ENCODE results near the gene EFNB2. TPM values are rescaled to one million over a fixed set of nuclear protein-coding genes. Genes with fewer than 3 reads are reported as not detected.

Gene EFNB2
- total RNA-seq, 1 donor from 2014 or later = 77.6 TPM

DNA sequence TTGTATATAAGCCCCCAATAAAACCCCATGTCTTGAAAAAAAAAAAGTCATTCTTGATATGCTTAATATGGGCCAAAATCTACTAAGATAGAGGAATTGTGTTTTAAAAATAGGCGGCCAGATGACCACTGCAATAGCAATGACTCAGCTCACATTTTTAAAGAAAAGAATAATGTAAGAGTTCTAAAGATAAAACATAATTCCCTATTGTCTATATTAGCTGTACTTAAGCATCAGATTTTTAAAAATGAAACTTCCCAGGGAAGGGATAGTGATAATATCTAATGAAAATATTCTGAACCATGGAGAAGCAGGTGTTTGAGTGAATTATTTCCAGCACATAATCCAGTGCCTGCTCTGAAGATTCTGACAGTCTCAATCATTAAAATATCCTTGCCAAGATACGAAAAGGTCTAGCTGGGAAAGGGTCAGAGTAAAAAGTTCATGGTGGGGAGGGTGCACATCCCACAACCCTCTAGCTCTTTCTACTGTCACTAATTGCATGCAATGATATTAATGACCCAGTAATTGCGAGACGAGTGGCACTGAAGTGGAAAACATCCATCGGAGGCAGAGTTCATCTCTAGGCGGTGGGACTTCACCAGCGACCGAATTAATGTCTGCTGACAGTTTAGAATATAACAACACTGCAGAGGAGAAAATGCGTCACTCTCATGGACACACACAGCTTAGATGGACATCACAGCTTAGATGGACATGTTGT, 31.6 kb downstream of the EFNB2 start:
- DNase-seq (ENCODE audit: low read depth, low spot score) = no peak

DNA sequence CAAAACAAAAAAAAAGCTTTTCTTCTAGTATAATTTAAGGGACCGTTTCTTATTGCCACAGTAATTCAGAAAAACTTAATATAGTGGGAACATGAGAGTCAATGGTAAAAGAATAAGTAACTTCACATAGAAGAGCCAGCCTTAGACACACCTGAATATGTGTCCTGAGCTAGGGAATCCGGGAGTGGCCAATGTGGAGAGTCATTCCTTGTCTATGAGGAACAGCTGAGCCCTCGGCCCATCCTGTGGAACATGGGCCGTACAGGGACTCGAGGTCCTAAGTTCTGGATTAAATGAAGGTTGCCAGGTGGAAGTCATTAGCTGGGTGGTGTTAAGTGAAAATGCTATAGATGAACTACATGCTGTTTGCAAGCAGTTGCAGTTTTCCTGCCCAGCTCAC, 32.2 kb downstream of the EFNB2 start:
- DNase-seq (ENCODE audit: low read depth, low spot score) = no peak

DNA sequence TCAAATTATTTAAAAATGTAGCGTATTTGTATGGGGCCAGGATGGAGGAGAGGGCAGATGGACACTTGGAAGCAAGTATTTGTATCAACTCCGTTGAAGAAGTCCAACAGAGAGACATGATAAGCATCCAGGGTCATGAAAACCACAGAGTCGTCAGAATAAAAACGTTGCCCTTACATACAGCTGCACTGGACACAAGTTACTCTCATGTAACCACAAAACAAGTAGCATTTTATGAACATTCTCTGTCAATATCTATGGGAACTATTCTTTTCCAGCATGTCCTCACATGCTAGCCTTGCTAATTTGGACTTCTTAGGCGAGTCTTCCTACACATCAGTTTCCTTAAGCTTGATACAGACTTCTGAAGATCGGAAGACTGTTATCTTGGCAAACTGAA, 35.0 kb downstream of the EFNB2 start:
- no peak for DNase-seq (ENCODE audit: low read depth, low spot score)

DNA sequence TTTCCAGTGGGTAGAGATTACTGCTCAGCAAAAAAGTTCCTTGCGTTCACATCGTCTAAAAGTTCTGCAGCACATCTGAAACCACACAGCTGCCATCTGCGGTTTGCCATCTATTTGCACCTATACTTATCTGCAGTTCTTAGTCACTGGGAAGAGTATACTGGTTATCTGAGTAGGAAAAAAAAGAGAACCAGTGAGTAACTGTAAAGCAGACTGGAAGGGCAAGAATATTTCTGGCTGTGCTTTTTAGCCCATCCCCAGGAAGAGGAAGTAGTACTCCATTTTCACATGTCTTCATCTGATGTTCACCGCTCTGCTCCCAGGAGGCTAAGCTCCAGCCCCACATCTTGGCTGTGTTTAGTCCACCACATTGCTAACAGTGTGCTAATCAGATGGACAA, 35.6 kb downstream of the EFNB2 start:
- DNase-seq (ENCODE audit: low read depth, low spot score) = no peak

DNA sequence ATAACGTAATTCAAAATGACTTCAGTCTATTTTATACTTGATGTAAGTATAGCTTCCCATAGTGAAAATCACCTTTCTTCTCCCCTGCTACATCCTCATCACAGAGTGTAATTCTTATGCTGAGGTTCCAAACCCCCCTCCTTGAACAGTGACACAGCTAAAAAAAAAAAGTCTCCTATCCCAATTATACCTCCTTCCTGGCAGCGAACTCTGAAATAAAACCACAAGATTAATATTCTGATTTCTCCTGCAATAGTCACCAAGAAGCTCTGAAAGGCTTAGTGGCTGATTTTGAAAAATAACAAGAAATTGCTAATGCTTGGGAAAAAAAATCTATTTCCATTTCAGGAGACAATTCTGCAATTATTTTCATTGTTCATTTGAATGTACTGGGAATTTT, 36.3 kb downstream of the EFNB2 start:
- no peak for DNase-seq (ENCODE audit: low read depth, low spot score)

DNA sequence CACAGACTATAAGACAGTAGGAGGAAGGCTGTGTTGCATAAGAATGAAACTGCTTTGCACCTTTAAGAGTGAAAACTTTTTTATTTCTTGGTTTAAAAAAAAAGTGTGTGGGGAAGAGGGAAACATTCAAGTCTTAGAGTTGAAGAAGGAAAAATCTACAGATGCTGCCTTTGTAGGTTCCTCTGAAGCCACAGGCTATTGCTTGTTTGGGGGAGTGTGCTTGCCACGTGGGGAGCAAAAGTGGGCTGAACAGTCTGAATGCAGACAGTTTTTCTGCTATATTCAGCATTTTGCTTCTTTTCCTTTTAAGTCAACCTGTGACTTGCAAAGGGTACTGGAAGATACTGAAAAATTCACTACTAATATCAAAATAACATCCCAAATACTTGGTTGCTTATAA, 36.9 kb downstream of the EFNB2 start:
- DNase-seq (ENCODE audit: low read depth, low spot score) = no peak

DNA sequence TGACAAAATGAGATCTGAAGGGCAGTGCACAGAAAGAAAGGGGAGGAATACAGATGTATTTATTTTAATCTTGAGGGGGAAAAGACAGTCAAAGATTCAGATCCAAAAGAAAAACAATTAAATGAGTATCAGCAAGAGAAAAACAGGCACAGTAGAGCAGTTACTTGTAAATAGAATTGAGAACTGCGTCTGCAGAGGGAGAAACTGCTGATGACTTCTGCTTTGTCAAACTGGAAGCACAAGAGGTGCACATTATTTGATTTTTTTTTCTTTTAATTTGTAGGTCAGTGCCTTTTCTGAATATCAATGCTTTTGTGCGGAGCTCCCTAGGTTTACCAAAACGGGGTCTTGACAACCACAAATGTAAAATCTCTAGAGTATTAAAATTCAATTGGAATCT, 37.3 kb downstream of the EFNB2 start:
- no peak for DNase-seq (ENCODE audit: low read depth, low spot score)

DNA sequence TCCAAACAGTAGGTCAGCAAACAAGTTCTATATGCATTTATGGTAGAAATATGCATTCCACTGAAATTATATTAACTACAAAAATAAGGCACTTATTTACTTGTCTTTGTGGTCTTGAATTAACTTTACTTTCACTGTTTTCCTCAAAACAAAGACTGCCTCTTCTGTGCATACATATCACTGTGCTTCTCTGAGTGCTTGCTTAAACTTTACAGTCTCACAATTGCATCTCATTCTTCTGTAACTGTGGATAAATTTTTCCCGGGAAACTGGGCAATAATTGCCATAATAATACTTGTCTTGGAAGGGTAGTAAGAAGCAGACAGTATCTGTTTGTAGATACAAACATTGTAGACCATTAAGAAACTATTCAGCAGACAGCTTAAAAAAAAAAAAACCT, 38.4 kb downstream of the EFNB2 start:
- no peak for DNase-seq (ENCODE audit: low read depth, low spot score)

DNA sequence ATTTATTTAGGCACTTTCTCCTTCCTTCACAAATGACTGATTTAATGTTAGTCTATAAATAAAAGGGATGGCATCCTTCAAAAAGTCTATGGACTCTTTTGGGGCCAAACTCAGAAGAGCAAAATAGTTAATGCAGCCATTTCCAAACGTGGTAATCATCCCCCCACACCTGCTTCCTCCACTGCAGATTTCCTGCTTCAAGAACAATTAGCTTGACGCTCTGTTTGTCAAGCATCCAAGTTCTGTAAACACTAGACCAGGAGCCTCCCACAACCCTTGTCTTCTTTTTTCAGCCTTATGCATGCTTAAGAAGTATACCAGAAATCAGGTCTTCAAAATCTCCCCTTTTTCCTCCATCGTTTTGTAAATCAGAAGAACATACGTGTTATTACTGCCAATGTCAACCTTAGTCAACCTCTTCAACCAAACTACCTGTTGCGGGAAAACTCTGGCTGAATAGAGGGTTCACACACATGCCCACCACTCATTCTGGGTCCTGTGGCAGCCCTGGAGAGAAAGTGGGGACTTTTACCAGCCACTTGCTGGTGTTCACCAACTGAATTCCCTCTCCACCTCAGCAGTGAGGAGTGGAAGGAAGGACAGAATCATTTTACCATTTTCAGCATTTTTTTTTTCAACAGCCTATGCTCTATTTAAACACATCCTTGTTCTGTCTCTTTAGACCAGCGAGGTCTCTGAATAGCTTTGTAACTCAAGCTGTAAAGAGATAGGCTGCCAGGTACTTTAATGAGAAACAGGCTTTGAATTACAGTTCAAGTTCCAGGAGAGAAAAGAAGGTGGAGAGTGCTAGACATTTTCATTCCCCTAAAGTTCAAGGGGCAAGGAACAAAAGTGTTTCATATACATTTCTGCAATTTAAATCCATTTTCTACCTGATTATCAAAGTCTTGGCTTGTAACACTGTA, 39.1 kb downstream of the EFNB2 start:
- peak; percentile 98 for DNase-seq (ENCODE audit: low read depth, low spot score)

DNA sequence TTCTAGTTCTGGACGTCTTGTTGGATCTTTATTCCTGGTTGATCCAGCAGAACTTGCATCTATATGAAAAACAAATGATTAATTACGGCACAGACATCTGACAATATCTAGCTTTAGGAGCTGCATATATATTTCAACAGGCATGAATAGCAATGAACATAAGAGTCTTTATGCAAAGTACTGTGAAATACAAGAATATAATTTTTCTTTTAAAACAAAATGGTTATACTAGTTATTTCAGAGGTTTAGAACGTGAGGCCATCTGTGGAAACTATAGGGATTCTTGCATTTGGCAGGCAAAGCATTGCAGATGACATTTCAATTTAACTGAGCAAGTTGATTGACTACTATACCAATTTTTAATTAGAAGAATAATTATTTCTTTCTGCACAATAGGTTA, 40.5 kb downstream of the EFNB2 start:
- no peak for DNase-seq (ENCODE audit: low read depth, low spot score)

DNA sequence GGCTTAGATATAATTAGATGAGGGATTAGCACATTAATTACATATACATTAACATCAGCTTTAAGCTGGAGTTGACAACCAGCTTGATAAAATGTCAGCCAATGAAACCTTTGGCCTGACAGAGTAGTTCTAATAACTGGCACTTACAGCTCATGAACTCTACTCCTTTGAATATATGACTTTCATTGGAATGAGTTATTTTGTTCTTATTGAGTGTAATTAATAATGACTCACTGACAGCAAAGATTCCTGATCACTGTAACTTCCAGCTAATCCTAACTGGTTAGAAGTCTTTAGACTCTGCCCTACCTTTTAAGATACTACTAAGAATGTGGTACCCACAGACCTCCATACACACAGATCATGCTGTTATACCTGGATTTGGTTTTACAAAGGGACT, 41.0 kb downstream of the EFNB2 start:
- DNase-seq (ENCODE audit: low read depth, low spot score) = no peak

DNA sequence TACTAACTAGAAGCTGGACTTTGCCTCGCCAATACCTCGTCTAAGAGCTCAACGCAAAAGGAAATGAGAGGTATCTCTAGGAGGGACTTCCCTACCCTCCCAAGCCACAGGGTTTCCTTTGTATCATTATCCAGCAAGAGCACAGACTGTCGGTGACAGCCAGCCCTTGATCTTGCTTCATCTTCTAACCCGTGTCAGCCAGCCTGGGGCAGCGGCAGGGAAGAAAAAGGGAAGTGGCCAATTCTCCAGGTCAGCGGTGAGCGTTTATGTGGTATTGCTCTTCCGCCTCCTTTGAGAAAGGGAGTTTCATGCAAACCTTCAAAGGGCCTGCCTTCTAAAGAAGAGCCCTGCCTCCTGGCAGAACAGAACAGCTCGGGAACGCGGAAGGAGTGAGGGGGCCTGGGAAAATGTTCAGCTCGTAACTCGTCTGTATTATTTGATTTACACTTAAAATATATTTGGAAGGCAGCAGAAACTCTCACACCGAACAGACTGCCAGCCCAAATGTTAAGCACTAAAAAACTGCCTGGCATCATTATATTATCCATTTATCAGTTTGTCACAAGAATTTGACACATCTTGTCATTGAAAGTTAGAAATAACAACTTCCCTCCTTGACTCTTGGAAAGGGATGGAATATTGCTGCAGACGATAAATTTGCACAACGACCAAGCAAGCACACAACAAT, 41.8 kb downstream of the EFNB2 start:
- no peak for DNase-seq (ENCODE audit: low read depth, low spot score)

DNA sequence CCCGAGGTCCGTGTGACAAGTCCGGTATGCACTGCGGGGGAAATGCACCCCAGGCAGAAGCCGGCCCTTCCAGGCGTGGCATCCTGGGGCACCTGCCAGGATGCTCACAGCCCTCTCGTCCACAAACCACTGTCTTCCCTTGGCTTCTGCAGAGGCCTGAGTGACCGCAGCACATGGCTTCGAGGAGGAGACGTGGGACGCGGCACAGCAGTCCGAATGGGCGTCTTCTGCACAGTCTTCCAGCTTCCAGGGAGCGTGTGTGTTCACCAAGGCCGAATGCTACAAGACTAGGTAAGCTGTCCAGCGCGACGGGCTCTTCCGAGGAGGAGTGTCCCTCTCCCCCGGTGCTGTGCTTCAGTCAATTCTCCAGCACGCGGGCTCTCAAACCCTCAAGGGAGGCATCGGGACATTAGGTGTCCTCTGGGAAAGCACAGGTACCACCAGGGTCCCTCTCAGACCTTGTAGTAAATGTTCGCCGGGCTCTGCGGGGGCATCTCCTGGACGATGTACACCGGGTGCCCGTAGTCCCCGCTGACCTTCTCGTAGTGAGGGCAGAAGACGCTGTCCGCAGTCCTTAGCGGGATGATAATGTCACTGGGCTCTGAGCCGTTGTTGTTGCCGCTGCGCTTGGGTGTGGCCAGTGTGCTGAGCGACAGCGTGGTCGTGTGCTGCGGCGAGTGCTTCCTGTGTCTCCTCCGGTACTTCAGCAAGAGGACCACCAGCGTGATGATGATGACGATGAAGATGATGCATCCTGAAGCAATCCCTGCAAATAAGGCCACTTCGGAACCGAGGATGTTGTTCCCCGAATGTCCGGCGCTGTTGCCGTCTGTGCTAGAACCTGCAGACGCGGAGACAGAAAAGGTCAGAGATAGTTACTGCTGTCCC, 42.6 kb downstream of the EFNB2 start:
- DNase-seq (ENCODE audit: low read depth, low spot score) = no peak

DNA sequence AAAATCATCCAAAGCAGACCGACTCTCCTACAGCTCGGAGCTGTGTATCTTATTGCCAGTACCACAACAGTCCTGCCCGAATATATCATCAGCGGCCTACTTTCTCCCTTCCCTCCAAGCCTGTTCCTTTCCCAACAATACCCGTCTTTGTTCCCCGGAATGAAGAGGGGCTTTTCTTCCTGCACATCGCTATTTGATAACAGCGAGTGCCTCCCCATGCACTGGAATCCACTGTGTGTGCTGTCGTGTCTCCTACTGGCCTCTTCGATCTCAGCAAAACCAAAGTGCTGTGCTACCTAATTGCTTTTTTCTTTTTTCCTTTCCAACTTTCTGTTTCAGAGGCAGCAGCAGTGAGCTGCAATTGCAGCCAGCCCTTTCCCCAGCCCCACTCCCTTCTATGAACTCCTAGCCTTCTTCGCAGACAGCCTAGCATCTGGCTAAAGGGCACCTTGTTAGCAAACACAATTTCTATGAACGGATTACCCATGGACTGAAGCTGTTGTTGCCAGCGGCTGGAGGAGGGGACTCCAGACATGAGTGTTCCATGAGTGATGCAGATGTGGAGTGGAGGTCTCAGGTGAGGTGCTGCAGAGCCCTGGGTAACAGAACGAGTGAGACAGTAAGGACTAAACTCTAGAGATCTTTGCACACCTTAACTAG, 43.4 kb downstream of the EFNB2 start:
- no peak for DNase-seq (ENCODE audit: low read depth, low spot score)

DNA sequence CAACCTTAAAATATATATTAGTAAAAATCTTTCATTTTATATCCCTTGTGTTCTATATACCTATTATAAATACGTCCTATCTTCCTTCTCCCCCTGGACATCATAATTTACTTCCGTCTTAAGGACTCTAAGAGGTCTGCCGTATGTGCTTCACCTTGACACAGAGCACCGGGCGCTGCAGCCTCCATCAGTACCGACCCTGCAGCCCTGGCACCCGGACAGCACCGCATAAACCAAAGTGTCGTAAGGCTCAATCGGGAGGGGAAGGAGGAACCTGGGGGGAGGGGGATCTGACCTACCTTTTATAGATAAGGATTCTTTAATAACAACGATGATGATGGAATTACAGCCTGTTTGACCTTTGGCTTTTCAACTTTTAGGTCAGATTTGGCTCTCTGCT, 44.0 kb downstream of the EFNB2 start:
- DNase-seq (ENCODE audit: low read depth, low spot score) = no peak

DNA sequence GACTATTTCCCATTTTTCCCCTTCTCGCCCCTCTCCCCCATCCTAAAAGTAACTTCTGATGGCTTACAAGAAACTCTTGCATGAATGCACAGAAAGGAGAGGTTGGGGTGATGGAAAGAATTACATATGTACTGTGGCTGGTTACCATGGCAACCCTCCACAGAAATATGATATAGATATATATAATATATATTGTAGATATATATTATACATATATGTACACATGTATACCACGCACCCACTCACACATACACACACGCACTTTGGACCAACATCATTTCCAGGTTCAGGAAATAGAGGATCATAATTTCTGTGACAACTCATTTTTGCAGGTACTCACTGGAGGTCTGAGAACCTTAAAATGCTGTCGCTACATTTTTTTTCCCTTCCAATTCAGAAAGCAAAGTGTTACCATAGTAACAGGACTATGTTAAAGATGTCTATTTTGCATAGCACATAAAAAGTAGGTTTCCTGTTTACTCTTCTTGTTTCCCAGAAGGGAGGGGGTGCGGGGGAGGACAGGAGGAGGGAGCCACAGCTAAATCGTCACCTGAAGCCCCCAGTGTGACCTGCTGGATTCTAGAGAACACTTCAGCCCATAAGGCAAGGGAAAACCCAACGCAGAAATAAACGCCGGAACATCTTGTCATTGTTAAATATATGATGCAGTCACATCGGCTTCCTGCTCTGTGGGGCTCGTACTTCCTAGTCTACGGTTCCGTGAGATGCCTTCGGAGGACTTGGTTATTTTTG, 44.7 kb downstream of the EFNB2 start:
- DNase-seq (ENCODE audit: low read depth, low spot score) = peak; percentile 48

DNA sequence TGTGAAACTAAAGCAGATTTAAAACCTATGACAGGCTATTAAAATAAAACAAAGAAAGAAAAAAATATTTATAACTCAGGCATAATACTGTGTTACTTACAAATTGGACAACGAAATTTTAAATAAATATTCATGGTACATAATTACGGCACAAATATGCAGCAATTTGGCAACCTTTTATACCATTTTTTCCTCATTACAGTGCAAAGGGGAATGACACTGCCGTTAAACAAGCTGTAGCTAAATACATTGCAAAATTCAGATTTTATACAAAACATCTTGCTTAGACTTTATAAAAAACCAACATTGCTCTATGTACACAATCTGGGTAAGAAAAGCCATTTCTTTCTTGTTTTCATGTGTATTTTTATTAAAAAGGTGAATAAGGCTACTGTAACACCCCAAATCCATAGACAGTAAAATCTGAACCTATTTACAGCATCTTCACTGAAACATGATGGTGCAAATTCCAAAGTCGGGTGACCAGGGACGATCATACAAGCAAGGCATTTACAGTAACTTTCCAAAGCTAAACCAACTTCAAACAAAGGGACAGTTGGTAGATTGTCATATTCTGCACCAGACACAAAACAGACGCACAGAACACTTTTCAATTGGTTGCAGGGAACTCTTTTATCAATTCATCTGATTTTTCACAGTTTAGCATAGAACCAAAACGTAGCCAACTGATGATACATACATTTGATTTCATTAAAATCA, 45.5 kb downstream of the EFNB2 start:
- no peak for DNase-seq (ENCODE audit: low read depth, low spot score)

DNA sequence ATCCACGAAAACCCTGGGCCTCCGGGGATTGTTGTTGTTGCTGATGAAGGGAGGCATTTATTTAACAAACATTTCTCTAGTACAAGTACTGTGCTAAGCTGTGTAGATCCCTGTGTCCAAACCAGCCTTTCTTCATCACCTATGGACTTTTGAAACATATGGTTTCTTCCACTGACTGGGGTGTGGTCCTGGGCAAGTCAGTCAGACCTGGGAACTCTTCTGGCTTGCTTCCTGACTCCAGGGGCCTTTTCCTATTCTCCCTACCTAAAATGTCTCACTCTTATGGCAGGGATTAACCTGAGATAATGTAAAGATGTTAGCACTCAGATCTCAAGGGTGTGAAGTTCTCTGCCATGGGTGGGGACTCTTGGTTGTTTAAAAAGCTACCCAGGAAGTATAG, 46.8 kb downstream of the EFNB2 start:
- no peak for DNase-seq (ENCODE audit: low read depth, low spot score)

DNA sequence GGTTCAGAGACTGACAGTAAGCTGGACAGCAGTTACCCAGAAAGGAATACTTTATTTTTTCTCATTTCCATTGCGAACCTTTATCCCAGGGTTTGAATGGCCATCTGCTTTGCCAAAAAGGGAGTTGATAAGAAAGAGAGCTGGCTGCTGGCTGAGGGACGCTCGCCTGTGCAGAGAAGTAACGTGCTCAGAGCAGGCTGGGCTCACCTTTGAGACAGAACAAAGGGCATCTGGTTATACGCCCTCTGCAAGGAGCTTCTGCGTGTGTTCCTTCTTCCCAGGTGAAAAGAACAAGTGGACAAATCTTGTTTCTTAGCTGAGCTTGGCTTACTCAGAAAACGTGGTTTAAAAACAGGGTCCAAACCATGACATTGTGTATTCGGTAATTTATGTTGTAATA, 47.4 kb downstream of the EFNB2 start:
- no peak for DNase-seq (ENCODE audit: low read depth, low spot score)
